Right lobe of liver (tissue), 4 donors: ENCODE measurements around the gene DDX43.

Experiments
- CTCF ChIP-seq, 4 donors: fragments of 200-600 bp in 3 of 4; fragments of 450-650 bp in 1 of 4; IDR thresholded peaks; one replicate each; pipeline versions ENCODE4 v1.5.1 to v1.8.0; 2016 to 2022; ENCODE audit warnings: antibody characterized with exemption in 4 of 4, mild to moderate bottlenecking in 2 of 4
- POLR2A ChIP-seq: fragments of 450-650 bp; IDR thresholded peaks from one replicate; pipeline ENCODE4 v1.6.1; 2017; ENCODE audit warnings: antibody characterized with exemption, mild to moderate bottlenecking
- donor health status: DM: no; HTN: no; CAD: no.
- donor health status: DM: no; HTN: no; CAD: no.
- donor health status: DM: no; HTN: yes; CAD: no.

GRCh38 chr6:73348550-73349204, 46.0 kb upstream of the DDX43 start:
- TF ChIP-seq POLR2A, result no peak
- TF ChIP-seq CTCF (IDR thresholded peaks at IDR 0.05), result no peak
